GM21381 (cell line): Measurements from ENCODE around the gene OPRD1.
A peak's percentile ranks its signal among the peaks of the same experiment; 100 is the strongest.

ENCODE experiments used
- ATAC-seq: cut with Tn5 transposase; IDR thresholded peaks from one replicate; pipeline ENCODE4 v1.9.1; 2021; ENCODE audit warnings: mild to moderate bottlenecking, moderate library complexity; ENCODE audit not compliant: unreplicated experiment

Gene OPRD1

GRCh38 chr1:28902738-28903137, 90.8 kb downstream of the OPRD1 start:
- ATAC-seq, result no peak

GRCh38 chr1:28905921-28906666, 94.1 kb downstream of the OPRD1 start:
- ATAC-seq, result no peak

- ATAC-seq, result no peak
Measured at GRCh38 chr1:28909198-28909597, 97.2 kb downstream of the OPRD1 start.

GRCh38 chr1:28910379-28911115, 98.6 kb downstream of the OPRD1 start:
- no peak for ATAC-seq

GRCh38 chr1:28913786-28914227, 101.8 kb downstream of the OPRD1 start:
- no peak for ATAC-seq

GRCh38 chr1:28914228-28915030, 102.5 kb downstream of the OPRD1 start, which contains the start of gene EPB41:
Gene EPB41, plus strand, starts transcription at chr1:28914569. Its CDS starts 72,869 bp downstream, at chr1:28987438.
- ATAC-seq, result peak; percentile 86

- peak; percentile 7 for ATAC-seq
Measured at GRCh38 chr1:28915031-28915895, 103.3 kb downstream of the OPRD1 start.

GRCh38 chr1:28917757-28918118, 105.8 kb downstream of the OPRD1 start:
- no peak for ATAC-seq
